ENCODE measurements around the gene EXOC3.

DNA sequence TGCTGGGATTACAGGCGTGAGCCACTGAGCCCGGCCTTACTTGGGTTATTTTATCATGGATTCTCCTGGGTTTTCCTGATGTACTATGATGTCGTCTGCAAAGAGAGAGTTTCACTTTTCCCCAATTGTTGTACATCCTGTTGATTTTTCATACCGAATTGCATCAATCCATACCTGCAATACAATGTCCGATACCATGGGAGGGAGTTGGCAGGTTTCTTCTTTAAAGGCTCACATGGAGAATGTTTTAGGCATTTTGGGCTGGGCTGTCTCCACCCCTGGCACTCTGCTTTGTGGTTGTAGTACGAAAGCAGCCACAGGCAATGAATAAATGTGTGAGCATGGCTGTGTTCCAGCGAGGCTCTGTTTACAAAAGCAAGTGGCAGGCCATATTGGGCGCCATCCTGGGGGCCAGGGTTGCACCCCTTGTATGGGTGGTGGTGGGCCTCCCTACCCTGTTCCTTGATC lies 35.1 kb upstream of the EXOC3 start:
- TF ChIP-seq, protein P1, sequence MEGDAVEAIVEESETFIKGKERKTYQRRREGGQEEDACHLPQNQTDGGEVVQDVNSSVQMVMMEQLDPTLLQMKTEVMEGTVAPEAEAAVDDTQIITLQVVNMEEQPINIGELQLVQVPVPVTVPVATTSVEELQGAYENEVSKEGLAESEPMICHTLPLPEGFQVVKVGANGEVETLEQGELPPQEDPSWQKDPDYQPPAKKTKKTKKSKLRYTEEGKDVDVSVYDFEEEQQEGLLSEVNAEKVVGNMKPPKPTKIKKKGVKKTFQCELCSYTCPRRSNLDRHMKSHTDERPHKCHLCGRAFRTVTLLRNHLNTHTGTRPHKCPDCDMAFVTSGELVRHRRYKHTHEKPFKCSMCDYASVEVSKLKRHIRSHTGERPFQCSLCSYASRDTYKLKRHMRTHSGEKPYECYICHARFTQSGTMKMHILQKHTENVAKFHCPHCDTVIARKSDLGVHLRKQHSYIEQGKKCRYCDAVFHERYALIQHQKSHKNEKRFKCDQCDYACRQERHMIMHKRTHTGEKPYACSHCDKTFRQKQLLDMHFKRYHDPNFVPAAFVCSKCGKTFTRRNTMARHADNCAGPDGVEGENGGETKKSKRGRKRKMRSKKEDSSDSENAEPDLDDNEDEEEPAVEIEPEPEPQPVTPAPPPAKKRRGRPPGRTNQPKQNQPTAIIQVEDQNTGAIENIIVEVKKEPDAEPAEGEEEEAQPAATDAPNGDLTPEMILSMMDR (IDR thresholded peaks at IDR 0.05): no peak
- TF ChIP-seq EP300 (IDR thresholded peaks at IDR 0.05) (no peak), POLR2A (IDR thresholded peaks at IDR 0.05) (no peak), POLR2AphosphoS5 (IDR thresholded peaks at IDR 0.05) (no peak)

Measured in sigmoid colon (tissue), 4 donors.